Measurements from ENCODE around the gene ADAMTSL2. TPM values are rescaled to one million over a fixed set of nuclear protein-coding genes. Genes with fewer than 3 reads are reported as not detected.

Gene ADAMTSL2
- total RNA-seq, 2 donors from 2014 or later, result 0.24 to 0.74 TPM

GRCh38 chr9:133514460-133515239, 19.9 kb upstream of the ADAMTSL2 start:
- no peak overlapping the region for H3K4me3 ChIP-seq
- no peak for DNase-seq
- no peaks in the 10 kb centered on the region for H3K36me3 ChIP-seq
- no peaks in the 10 kb centered on the region for H3K27me3 ChIP-seq
- H3K9me3 ChIP-seq, result no peaks in the 10 kb centered on the region
- TF ChIP-seq CTCF (IDR thresholded peaks at IDR 0.05), result no peak
- H3K4me1 ChIP-seq, result peaks cover 3% of the 10 kb centered on the region
- intact Hi-C loops (cut with DNase I), result no loop called here
- no peak overlapping the region for H3K27ac ChIP-seq
- H3K9ac ChIP-seq (ENCODE audit: low read depth in 2 of 2, low read length in 2 of 2), result no peak overlapping the region

- no peaks in the 10 kb centered on the region for H3K27me3 ChIP-seq
- H3K27ac ChIP-seq, result no peak overlapping the region
- intact Hi-C loops (cut with DNase I), result no loop called here
- no peaks in the 10 kb centered on the region for H3K9me3 ChIP-seq
- TF ChIP-seq CTCF (IDR thresholded peaks at IDR 0.05), result no peak
- no peak for DNase-seq
- H3K36me3 ChIP-seq, result no peaks in the 10 kb centered on the region
- H3K9ac ChIP-seq (ENCODE audit: low read depth in 2 of 2, low read length in 2 of 2), result no peak overlapping the region
- no peak overlapping the region for H3K4me3 ChIP-seq
- H3K4me1 ChIP-seq, result no peaks in the 10 kb centered on the region
These were observed 19.3 kb upstream of the ADAMTSL2 start for GRCh38 chr9:133515240-133515610.

GRCh38 chr9:133515615-133516255, 18.8 kb upstream of the ADAMTSL2 start:
- no peak for TF ChIP-seq CTCF (IDR thresholded peaks at IDR 0.05)
- no peaks in the 10 kb centered on the region for H3K27me3 ChIP-seq
- no peak overlapping the region for H3K4me3 ChIP-seq
- intact Hi-C loops (cut with DNase I), result no loop called here
- no peak overlapping the region for H3K9ac ChIP-seq (ENCODE audit: low read depth in 2 of 2, low read length in 2 of 2)
- no peaks in the 10 kb centered on the region for H3K36me3 ChIP-seq
- DNase-seq, result no peak
- H3K27ac ChIP-seq, result no peak overlapping the region
- H3K9me3 ChIP-seq, result no peaks in the 10 kb centered on the region
- H3K4me1 ChIP-seq, result no peaks in the 10 kb centered on the region

GRCh38 chr9:133516256-133516960, 18.1 kb upstream of the ADAMTSL2 start:
- Histone ChIP-seq H3K9ac (ENCODE audit: low read depth in 2 of 2, low read length in 2 of 2) (no peak overlapping the region), H3K27me3 (no peaks in the 10 kb centered on the region), H3K4me3 (no peak overlapping the region), H3K4me1 (no peaks in the 10 kb centered on the region), H3K36me3 (no peaks in the 10 kb centered on the region), H3K9me3 (no peaks in the 10 kb centered on the region), H3K27ac (no peak overlapping the region)
- TF ChIP-seq CTCF (IDR thresholded peaks at IDR 0.05), result no peak
- intact Hi-C loops (cut with DNase I), result no loop called here
- no peak for DNase-seq

- no peak overlapping the region for H3K9ac ChIP-seq (ENCODE audit: low read depth in 2 of 2, low read length in 2 of 2)
- H3K36me3 ChIP-seq, result no peaks in the 10 kb centered on the region
- intact Hi-C loops (cut with DNase I), result no loop called here
- DNase-seq, result no peak
- TF ChIP-seq CTCF (IDR thresholded peaks at IDR 0.05), result no peak
- no peaks in the 10 kb centered on the region for H3K27me3 ChIP-seq
- H3K4me1 ChIP-seq, result no peaks in the 10 kb centered on the region
- H3K9me3 ChIP-seq, result no peaks in the 10 kb centered on the region
- H3K27ac ChIP-seq, result no peak overlapping the region
- no peak overlapping the region for H3K4me3 ChIP-seq
These were observed 17.5 kb upstream of the ADAMTSL2 start for GRCh38 chr9:133516961-133517350.
